GM19468 (cell line): Measurements from ENCODE around the gene NCAN.
"Not testable (repeated sequence)": the region's sequence is repeated elsewhere in the genome, so short reads cannot be mapped to it uniquely, and the experiment has no call there.

ENCODE experiments used
- ATAC-seq: cut with Tn5 transposase; IDR thresholded peaks from one replicate; pipeline ENCODE4 v1.9.1; 2021; ENCODE audit warnings: mild to moderate bottlenecking, moderate library complexity, moderate number of reproducible peaks; ENCODE audit not compliant: unreplicated experiment; ENCODE audit errors: extremely low read depth

Gene NCAN

GRCh38 chr19:19223060-19223459 lies 11.3 kb downstream of the NCAN start:
- no peak for ATAC-seq

DNA sequence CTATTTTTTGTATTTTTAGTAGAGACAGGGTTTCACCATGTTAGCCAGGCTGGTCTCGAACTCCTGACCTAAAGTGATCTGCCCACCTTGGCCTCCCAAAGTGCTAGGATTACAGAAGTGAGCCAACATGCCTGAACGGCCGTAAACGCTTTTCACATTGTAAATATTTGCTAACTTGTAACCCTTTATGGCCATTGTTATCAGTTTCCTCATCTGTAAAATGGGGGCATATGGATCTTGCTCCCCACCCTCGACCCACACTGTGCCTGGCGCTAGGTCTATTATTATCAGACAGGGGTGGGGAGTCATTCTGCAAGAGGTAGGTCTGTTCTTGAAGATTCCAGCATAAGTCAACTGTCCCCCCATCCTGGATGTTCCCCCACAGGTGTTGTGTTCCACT lies 11.9 kb downstream of the NCAN start:
- ATAC-seq = no peak

GRCh38 chr19:19224150-19224851 lies 12.5 kb downstream of the NCAN start:
- no peak for ATAC-seq

- ATAC-seq = no peak
Measured at GRCh38 chr19:19224852-19225494, 13.2 kb downstream of the NCAN start.

DNA sequence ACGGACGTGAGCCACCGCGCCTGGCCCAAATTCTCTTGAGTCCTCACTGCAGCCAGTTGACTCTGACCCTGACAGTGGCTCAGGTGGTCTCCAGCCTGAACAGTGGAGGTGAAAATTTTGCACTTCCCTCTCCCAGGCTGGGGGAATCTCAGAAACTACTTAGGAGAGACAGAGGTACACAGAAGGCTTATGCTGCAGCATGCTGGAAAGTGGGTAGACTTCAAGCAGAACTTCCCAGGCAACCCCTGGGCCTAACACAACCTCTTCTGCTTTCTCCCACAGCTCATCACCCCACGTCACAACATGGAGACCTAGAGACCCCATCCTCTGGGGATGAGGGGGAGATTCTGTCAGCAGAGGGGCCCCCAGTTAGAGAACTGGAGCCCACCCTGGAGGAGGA lies 14.4 kb downstream of the NCAN start:
- ATAC-seq = no peak

- no peak for ATAC-seq
Measured at GRCh38 chr19:19226663-19227062, 14.9 kb downstream of the NCAN start.

GRCh38 chr19:19227217-19227616 lies 15.5 kb downstream of the NCAN start:
- no peak for ATAC-seq

GRCh38 chr19:19229701-19230100 lies 17.9 kb downstream of the NCAN start:
- ATAC-seq = no peak

DNA sequence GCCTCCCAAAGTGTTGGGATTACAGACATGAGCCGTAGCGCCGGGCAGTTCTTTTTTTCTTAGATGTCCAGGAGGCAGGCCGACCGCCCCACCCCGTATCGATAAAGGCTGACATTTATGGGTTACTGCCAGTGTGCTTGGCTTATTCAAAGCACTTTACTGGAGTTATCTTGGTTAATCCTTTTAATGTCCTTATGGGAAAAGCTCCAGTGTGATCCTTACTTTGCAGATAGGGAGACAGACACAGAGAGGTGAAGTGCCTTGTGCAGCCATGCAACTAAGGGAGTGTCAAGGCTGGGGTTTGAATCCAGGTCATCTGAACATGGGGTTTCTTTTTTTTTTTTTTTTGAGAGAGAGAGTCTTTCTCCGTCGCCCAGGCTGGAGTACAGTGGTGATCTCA lies 19.2 kb downstream of the NCAN start:
- ATAC-seq = no peak

GRCh38 chr19:19232261-19232721 lies 20.5 kb downstream of the NCAN start:
- ATAC-seq = no peak

DNA sequence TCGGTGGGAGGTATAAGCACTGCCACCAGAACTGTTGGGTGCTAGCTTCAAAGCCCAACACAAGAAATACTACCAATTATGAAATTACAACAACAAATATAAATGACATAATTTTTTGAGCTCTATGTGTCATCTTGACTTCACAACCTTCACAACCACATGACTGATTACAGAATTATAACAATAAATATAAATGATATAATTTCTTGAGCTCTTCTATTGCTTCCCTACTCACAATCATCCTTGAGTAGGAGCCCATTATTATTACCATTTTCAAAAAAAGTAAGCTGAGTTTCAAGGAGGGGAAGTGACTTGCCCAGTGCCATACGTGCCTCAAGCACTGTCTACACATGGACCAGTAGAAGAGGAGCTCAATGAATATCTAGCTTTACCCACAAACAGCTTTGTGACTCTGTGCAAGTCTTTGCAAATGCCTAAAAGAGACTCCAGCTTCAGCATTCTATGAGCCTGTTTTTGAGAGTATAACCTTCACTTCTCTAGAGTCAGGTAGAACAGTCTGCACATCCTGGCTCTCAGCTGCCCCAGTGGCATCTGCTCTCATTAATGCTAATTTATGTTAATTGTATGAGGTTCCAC lies 22.6 kb downstream of the NCAN start:
- no peak for ATAC-seq

DNA sequence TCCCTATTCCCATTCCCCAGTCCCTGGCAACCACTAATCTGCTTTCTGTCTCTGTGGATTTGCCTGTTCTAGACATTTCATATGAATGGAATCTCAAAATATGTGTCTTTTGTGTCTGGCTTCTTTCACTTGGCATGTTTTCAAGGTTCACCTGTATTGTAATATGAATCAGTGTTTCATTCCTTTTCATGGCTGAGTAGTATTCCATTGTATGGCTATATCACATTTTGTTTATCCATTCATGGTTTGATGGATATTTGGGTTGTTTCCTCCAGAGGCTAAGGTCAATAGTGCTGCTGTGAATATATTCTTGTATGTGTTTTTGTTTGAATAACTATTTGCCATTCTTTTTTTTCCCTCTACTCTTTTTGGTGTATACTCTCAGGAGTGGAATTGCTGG lies 24.4 kb downstream of the NCAN start:
- ATAC-seq = no peak

DNA sequence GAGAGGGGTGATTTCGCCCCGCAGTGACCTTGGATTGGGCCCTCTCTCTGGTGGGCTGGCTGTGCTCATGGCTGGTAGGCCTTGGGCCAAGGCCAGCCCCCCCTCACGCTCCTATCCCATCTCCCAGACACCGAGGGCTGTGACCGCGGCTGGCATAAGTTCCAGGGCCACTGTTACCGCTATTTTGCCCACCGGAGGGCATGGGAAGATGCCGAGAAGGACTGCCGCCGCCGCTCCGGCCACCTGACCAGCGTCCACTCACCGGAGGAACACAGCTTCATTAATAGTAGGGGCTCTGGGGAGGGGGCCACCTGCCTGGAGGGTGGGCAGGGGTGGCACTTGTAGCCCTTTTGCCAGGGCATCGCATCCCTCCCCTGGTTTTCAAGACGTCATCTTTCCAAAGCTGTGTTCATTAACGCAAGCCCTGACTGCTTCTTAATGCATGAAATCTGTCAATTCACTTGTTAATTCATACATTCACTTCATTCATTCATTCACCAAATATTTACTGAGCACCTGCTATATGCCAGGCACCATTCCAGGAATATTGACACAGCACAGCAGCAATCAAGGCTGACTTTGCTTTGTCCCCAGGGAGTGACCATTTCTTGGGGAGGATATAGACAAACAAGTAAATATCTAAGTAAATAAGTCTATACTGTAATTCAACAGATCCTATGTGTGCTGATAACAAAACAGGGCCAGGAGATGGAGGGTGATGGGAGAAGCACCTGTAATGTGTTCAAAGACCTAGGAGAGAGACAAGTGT lies 26.6 kb downstream of the NCAN start:
- no peak for ATAC-seq

- ATAC-seq = no peak
Measured at GRCh38 chr19:19239675-19240074, 27.9 kb downstream of the NCAN start.

GRCh38 chr19:19240476-19240875 lies 28.7 kb downstream of the NCAN start:
- ATAC-seq = no peak

DNA sequence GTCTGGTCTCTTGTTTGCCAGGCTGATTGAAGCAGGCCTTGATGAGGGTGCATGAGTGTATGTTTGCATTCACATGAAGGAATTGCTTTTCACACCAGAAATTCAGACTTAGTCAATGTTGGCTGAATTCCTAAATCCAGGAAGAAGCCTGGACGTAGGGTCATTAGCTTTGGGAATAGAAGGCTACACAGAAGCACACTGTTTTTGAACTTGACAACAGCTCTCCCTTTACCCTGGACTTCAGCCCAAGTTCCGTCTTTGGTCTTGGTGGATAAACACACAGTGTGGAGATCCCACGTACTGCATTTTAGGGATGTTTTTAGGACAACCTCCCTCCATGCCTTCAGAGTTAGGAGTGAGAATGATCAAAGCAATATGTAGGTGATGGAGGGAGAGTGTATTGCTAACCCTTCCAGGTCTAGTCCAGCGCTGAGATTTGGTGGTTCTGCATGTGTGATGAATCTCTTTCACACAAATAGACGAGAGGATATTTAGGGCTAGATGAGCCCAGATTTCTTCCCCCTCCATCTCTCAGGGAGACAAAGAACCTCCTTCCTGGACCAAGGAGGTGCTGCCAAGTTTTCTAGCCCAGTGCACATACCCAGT lies 38.5 kb downstream of the NCAN start:
- ATAC-seq = no peak

DNA sequence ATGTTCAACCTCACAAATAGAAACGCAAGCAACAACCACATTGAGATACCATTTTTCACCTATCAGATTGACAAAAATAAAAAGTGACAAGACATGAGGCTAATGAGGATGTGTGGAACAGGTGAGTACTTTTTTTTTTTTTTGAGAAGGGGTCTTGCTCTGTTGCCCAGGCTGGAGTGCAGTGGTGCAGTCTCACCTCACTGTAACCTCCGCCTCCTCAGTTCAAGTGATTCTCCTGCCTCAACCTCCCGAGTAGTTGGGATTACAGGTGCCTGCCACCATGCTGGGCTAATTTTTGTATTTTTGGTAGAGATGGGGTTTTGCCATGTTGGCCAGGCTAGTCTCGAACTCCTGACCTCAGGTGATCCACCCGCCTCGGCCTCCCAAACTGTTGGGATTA lies 41.7 kb downstream of the NCAN start:
- ATAC-seq = not testable (repeated sequence)

DNA sequence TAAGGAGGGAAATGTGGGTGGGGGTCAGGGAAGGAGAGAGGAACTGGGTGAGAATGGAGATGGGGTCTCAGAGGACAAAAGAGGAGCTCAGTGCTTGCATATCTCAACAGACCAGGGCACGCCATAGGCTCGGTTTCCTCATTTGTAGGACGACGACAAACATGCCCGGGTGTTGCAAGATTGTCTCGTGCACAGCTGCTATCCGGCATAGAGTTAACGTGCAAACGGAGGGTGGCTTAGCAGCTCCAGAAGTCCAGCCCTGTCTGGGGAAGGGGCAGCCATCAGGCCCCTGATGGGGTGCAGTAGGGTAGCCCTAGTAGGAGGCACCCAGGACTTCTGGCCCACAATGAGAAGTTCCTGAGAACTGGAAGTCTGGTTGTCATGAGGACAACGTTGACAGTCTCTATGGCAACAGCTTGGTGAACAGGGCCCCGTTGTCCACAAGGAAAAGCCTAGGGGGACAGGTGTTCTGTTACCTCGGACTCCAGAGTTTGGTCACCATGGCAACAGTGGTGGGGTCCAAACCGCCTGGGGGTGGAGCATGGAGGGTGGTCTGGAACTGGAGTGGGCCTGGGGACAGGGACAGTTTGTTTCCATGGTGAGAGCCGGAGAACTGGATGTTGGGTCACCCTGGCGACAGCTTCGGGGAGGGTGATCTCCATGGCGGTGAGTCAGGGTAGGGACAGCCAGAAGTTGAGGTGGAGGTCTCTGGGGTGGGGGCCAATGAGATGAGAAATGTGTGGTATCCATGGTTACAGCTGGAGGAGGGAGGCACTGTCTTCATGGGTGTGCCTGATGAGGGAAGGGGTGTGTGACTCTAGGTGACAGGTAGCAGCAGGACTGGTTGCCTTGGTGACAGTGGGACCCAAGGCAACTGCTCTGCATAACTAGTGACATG lies 44.6 kb downstream of the NCAN start:
- ATAC-seq = no peak

DNA sequence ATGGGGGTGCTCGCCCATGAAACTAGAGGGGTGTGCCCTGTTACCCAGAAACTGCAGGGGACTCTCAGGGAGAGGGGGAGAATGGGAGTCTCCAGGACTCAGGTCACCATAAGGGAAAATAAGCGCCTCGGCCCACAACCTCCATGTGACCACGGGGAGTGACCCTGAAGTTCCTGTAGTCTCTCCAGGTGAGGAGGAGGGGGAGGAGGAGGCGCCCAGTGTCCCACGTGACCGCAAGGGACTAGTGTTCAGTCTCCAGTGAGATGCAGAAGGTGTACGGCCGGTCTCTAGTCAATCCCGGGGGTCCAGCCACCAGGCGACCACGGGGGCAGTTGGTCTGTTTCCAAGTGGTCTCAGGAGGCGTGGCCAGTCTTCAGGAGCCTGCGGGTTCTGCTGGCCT lies 45.4 kb downstream of the NCAN start:
- no peak for ATAC-seq
